ENCODE measurements around the gene IL1B.

The IL1B gene

DNA sequence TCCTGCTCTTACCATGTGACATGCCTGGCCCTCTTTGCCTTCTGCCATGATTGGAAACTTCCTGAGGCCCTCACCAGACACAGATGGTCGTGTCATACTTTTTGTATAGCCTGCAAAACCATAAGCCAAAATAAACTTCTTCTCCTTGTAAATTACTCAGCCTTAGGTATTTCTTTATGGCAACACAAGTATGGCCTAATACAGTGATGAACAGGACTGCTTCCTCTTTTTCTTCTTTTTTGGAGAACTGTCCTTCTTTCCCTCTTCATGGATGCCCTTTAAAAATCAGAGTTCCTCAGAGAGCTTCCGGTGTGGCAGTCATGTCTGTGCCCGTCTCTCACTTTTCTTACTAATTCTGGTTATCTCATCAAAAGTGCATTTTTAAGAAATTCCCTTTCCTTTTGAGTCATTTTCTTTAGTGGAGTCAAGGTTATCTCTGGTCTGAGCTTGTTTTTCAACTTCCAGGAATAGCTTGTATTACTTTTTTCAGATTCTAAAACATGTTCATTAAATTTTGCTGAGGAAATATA, 43.1 kb downstream of the IL1B start:
- no peak for DNase-seq (ENCODE audit: insufficient read length, low spot score)
- no peak for FAIRE-seq
- no peak for TF ChIP-seq CTCF (IDR thresholded peaks at IDR 0.05; ENCODE audit: insufficient read depth, missing control alignments)

DNA sequence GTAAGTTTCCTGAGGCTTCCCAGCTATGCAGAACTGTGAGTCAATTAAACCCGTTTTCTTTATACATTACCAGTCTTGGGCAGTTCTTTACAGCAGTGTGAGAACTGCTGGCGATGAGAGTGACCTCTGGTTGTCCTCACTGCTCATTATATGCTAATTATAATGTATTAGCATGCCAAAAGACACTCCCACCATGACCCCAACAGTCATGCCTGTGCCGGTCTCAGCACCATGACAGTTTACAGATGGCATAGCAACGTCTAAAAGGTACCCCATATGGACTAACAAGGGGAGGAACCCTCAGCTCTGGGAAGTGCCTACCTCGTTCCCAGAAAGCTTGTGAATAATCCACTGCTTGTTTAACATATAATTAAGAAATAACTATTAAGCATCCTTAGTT, 44.2 kb downstream of the IL1B start:
- TF ChIP-seq CTCF (IDR thresholded peaks at IDR 0.05; ENCODE audit: insufficient read depth, missing control alignments): no peak
- DNase-seq (ENCODE audit: insufficient read length, low spot score) (no peak), FAIRE-seq (no peak)

- FAIRE-seq: no peak
- no peak for DNase-seq (ENCODE audit: insufficient read length, low spot score)
- TF ChIP-seq CTCF (IDR thresholded peaks at IDR 0.05; ENCODE audit: insufficient read depth, missing control alignments): no peak
Measured at GRCh38 chr2:112791693-112792230, 44.8 kb downstream of the IL1B start.

- DNase-seq (ENCODE audit: insufficient read length, low spot score) (no peak), FAIRE-seq (no peak)
- TF ChIP-seq CTCF (IDR thresholded peaks at IDR 0.05; ENCODE audit: insufficient read depth, missing control alignments): no peak
Measured at GRCh38 chr2:112791019-112791418, 45.6 kb downstream of the IL1B start.

- TF ChIP-seq CTCF (IDR thresholded peaks at IDR 0.05; ENCODE audit: insufficient read depth, missing control alignments): no peak
- no peak for FAIRE-seq
Measured at GRCh38 chr2:112790305-112790704, 46.3 kb downstream of the IL1B start.

DNA sequence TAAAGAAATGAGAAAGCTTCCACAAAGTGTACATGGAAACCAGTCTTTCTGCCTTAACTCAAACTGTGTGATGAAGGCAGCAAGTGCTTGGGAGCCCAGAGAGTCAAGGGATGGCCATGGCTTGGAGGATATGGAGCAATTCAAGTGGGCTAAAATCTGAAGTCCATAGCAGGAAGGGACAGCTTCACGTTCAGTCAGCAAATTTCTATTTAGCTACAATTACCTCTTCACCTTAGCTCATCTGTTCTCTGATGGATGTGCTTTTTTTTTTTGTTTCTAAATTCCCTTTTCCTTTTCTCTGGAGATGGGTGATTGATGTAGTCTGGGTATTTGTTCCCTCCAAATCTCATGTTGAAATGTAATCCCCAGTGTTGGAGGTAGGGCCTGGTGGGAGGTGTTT, 47.4 kb downstream of the IL1B start:
- TF ChIP-seq CTCF (IDR thresholded peaks at IDR 0.05; ENCODE audit: insufficient read depth, missing control alignments): no peak
- FAIRE-seq (no peak), DNase-seq (ENCODE audit: insufficient read length, low spot score) (no peak)

More at GRCh38 chr2:112790305-112790704, 46.3 kb downstream of the IL1B start:
- no peak for DNase-seq (ENCODE audit: insufficient read length, low spot score)

DNA sequence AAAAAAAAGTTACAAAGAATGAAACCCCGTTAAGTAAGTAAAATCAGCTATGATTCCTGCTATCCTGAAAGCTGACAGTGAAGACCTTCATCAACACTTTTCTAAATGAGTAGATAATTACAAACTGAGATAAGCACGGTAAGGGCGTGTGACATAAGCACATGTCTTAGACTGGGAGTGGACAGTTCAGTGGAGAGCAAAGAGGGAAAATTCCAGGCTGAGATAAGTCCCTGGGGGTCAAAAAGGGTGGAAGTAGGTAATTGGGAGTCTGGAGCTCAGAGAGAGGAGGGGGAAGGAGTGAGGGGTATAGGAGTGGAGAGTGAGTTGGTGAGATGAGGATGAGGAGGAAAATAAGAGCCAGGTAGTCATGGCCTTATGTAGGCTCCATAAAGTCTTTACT, 47.9 kb downstream of the IL1B start:
- DNase-seq (ENCODE audit: insufficient read length, low spot score): no peak
- FAIRE-seq: no peak
- no peak for TF ChIP-seq CTCF (IDR thresholded peaks at IDR 0.05; ENCODE audit: insufficient read depth, missing control alignments)
